ENCODE data around the gene POLDIP2. TPM values are rescaled to one million over a fixed set of nuclear protein-coding genes. Genes with fewer than 3 reads are reported as not detected.

The POLDIP2 gene
- total RNA-seq, 1 donor from 2014 or later: 79.1 TPM

DNA sequence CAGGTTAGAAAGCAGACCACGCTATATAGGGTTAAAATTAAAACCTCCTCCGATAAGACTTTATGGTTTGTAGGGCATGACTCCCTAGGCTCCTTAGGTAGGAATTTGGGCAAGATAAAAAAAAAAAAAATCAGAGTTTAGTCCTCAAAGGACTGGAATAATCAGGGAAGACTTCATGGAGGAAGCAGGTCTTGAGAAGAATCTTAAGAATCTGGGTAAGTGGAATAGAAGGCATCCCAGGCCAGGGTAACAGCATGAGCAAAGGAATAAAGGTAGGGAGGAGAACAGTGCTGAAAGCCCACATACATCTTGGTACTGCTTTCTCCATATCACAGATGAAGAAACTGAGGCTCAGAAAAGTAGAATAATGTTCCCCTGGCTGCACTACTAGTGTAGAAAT is 33.2 kb upstream of the POLDIP2 start:
- Mint-ChIP-seq H3K4me1 (ENCODE audit: low read depth, unreplicated experiment) (peaks cover 17% of the 10 kb centered on the region), H3K36me3 (ENCODE audit: low read depth, unreplicated experiment) (peaks cover 21% of the 10 kb centered on the region), H3K4me3 (ENCODE audit: unreplicated experiment) (no peak overlapping the region), H3K27me3 (ENCODE audit: low read depth, unreplicated experiment) (peaks cover 9% of the 10 kb centered on the region), H3K9me3 (ENCODE audit: unreplicated experiment) (no peaks in the 10 kb centered on the region), H3K27ac (ENCODE audit: unreplicated experiment) (no peak overlapping the region)
- H3K4me2 ChIP-seq (ENCODE audit: low read length): no peak overlapping the region
- no peak for TF ChIP-seq EZH2 (IDR thresholded peaks at IDR 0.05; ENCODE audit: insufficient read depth, low read length)
- no peaks in the 10 kb centered on the region for H3K27me3 ChIP-seq (ENCODE audit: insufficient read depth, low read length)
- FAIRE-seq (no peak), DNase-seq (ENCODE audit: low read depth) (no peak)
- no peak overlapping the region for H3K9ac ChIP-seq (ENCODE audit: low read length)
- peaks cover 5% of the 10 kb centered on the region for H3K36me3 ChIP-seq (ENCODE audit: insufficient read depth, low read length)
- no peaks in the 10 kb centered on the region for H3K79me2 ChIP-seq (ENCODE audit: insufficient read depth, low read length)
- no peak overlapping the region for H3K4me3 ChIP-seq (ENCODE audit: insufficient read depth, low read depth, low read length)
- H4K20me1 ChIP-seq (ENCODE audit: insufficient read depth, low read length): peaks cover 6% of the 10 kb centered on the region
- no peak overlapping the region for H2AFZ ChIP-seq (ENCODE audit: low read depth, low read length)
- no peaks in the 10 kb centered on the region for H3K9me3 ChIP-seq (ENCODE audit: insufficient read depth, low read depth, low read length)
- H3K27ac ChIP-seq (ENCODE audit: low read depth, low read length): no peak overlapping the region
- peaks cover 9% of the 10 kb centered on the region for H3K4me1 ChIP-seq (ENCODE audit: insufficient read depth, low read length)

DNA sequence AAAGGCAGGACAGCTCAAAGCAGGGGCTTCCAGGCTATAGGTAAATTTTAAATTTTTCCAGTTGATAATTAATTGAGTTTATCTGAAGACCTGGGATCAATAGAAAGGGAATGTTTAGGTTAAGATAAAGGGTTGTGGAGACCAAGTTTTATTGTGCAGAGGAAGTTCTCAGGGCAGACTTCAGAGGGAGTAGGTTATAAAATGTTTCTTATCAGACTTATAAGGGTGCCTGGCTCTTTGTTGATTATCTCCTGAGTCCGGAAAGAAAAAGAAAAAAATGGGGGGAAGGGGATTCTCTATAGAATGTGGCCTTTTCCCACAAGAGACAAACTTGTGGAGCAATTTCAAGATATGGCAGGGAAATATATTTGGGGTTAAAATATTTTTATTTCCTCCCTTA is 32.8 kb upstream of the POLDIP2 start:
- no peak overlapping the region for H3K27ac Mint-ChIP-seq (ENCODE audit: unreplicated experiment)
- Histone ChIP-seq H3K36me3 (ENCODE audit: insufficient read depth, low read length) (peaks cover 5% of the 10 kb centered on the region), H3K27me3 (ENCODE audit: insufficient read depth, low read length) (no peaks in the 10 kb centered on the region), H3K4me1 (ENCODE audit: insufficient read depth, low read length) (peaks cover 9% of the 10 kb centered on the region), H3K27ac (ENCODE audit: low read depth, low read length) (no peak overlapping the region), H3K4me3 (ENCODE audit: insufficient read depth, low read depth, low read length) (no peak overlapping the region), H2AFZ (ENCODE audit: low read depth, low read length) (no peak overlapping the region), H3K9me3 (ENCODE audit: insufficient read depth, low read depth, low read length) (no peaks in the 10 kb centered on the region), H3K79me2 (ENCODE audit: insufficient read depth, low read length) (no peaks in the 10 kb centered on the region), H4K20me1 (ENCODE audit: insufficient read depth, low read length) (peaks cover 6% of the 10 kb centered on the region), H3K9ac (ENCODE audit: low read length) (no peak overlapping the region), H3K4me2 (ENCODE audit: low read length) (no peak overlapping the region)
- DNase-seq (ENCODE audit: low read depth) (no peak), FAIRE-seq (no peak)
- no peak overlapping the region for H3K4me3 Mint-ChIP-seq (ENCODE audit: unreplicated experiment)
- no peaks in the 10 kb centered on the region for H3K9me3 Mint-ChIP-seq (ENCODE audit: unreplicated experiment)
- H3K27me3 Mint-ChIP-seq (ENCODE audit: low read depth, unreplicated experiment): peaks cover 13% of the 10 kb centered on the region
- peaks cover 13% of the 10 kb centered on the region for H3K4me1 Mint-ChIP-seq (ENCODE audit: low read depth, unreplicated experiment)
- peaks cover 21% of the 10 kb centered on the region for H3K36me3 Mint-ChIP-seq (ENCODE audit: low read depth, unreplicated experiment)
- TF ChIP-seq CTCF (IDR thresholded peaks at IDR 0.05; ENCODE audit: insufficient read depth, low read depth, low read length): no peak
- no peak for TF ChIP-seq EZH2 (IDR thresholded peaks at IDR 0.05; ENCODE audit: insufficient read depth, low read length)

DNA sequence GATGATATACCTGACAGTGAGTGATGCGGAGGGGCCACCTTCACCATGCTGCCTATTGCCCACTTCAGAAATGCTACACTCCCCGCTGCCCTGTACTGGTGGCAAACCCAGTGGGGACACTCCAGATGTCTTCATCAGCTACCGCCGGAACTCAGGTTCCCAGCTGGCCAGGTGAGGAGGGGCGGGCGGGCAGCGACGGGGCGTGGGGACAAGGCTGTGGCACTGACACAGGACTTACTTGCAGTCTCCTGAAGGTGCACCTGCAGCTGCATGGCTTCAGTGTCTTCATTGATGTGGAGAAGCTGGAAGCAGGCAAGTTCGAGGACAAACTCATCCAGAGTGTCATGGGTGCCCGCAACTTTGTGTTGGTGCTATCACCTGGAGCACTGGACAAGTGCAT is 30.8 kb upstream of the POLDIP2 start:
- H3K27me3 ChIP-seq (ENCODE audit: insufficient read depth, low read length): no peaks in the 10 kb centered on the region
- TF ChIP-seq CTCF (IDR thresholded peaks at IDR 0.05; ENCODE audit: insufficient read depth, low read depth, low read length) (no peak), EZH2 (IDR thresholded peaks at IDR 0.05; ENCODE audit: insufficient read depth, low read length) (no peak)
- H3K4me3 ChIP-seq (ENCODE audit: insufficient read depth, low read depth, low read length): no peak overlapping the region
- Mint-ChIP-seq H3K9me3 (ENCODE audit: unreplicated experiment) (peaks cover 5% of the 10 kb centered on the region), H3K4me1 (ENCODE audit: low read depth, unreplicated experiment) (no peaks in the 10 kb centered on the region), H3K27ac (ENCODE audit: unreplicated experiment) (no peak overlapping the region), H3K4me3 (ENCODE audit: unreplicated experiment) (no peak overlapping the region), H3K36me3 (ENCODE audit: low read depth, unreplicated experiment) (peaks cover 28% of the 10 kb centered on the region), H3K27me3 (ENCODE audit: low read depth, unreplicated experiment) (peaks cover 30% of the 10 kb centered on the region)
- H3K4me1 ChIP-seq (ENCODE audit: insufficient read depth, low read length): no peaks in the 10 kb centered on the region
- H2AFZ ChIP-seq (ENCODE audit: low read depth, low read length): no peak overlapping the region
- H3K9me3 ChIP-seq (ENCODE audit: insufficient read depth, low read depth, low read length): no peaks in the 10 kb centered on the region
- no peak overlapping the region for H3K4me2 ChIP-seq (ENCODE audit: low read length)
- H3K79me2 ChIP-seq (ENCODE audit: insufficient read depth, low read length): no peaks in the 10 kb centered on the region
- DNase-seq (ENCODE audit: low read depth): no peak
- FAIRE-seq: no peak
- H3K36me3 ChIP-seq (ENCODE audit: insufficient read depth, low read length): peaks cover 5% of the 10 kb centered on the region
- no peak overlapping the region for H3K27ac ChIP-seq (ENCODE audit: low read depth, low read length)
- no peak overlapping the region for H3K9ac ChIP-seq (ENCODE audit: low read length)
- peaks cover 8% of the 10 kb centered on the region for H4K20me1 ChIP-seq (ENCODE audit: insufficient read depth, low read length)
